Stomach (tissue), 9 donors: ENCODE results near the gene CA7. TPM values are rescaled to one million over a fixed set of nuclear protein-coding genes. Genes with fewer than 3 reads are reported as not detected.

Experiments used
- DNase-seq, 2 donors: peaks; one replicate each; pipeline versions ENCODE4 v3.0.0 to v3.0.0-alpha.2; 2013 to 2019
- H3K27ac ChIP-seq, 5 donors: fragments of 200-600 bp in 4 of 5; sonication (generic) in 4 of 5; one replicate each; pipeline ENCODE4 v1.5.1; 2013 to 2019; ENCODE audit warnings: mild to moderate bottlenecking in 1 of 5, moderate library complexity in 1 of 5
- H3K27me3 ChIP-seq, 3 donors: fragments of 200-600 bp; sonication (generic); one replicate each; pipeline ENCODE4 v1.5.1; 2017 to 2019; ENCODE audit warnings: mixed run types in 1 of 3
- H3K36me3 ChIP-seq, 4 donors: fragments of 200-600 bp; sonication (generic); 1 replicate in 3 of 4; 2 replicates in 1 of 4; pipeline ENCODE4 v1.5.1; 2016 to 2019
- H3K4me1 ChIP-seq, 4 donors: fragments of 200-600 bp; sonication (generic); one replicate each; pipeline ENCODE4 v1.5.1; 2016 to 2019
- H3K4me3 ChIP-seq, 4 donors: fragments of 200-600 bp; sonication (generic) in 3 of 4; one replicate each; pipeline ENCODE4 v1.5.1; 2016 to 2019; ENCODE audit warnings: mild to moderate bottlenecking in 1 of 4
- H3K9me3 ChIP-seq, 4 donors: fragments of 200-600 bp; sonication (generic); one replicate each; pipeline ENCODE4 v1.5.1; 2016 to 2019
- CTCF ChIP-seq, 7 experiments: fragments of 450-650 bp in 4 of 7; fragments of 200-600 bp in 3 of 7; sonication (generic) in 3 of 7; IDR thresholded peaks; one replicate each; pipeline ENCODE4 v1.5.1; 2016 to 2019; ENCODE audit warnings: antibody characterized with exemption in 7 of 7, control low read depth in 2 of 7, mild to moderate bottlenecking in 1 of 7
- EP300 ChIP-seq: sonication (generic); formaldehyde crosslinking; IDR thresholded peaks from one replicate; pipeline ENCODE4 v1.6.1; 2017; ENCODE audit warnings: antibody characterized with exemption
- POLR2A ChIP-seq, 4 donors: fragments of 450-650 bp; IDR thresholded peaks; one replicate each; pipeline ENCODE4 v1.6.1; 2016; ENCODE audit warnings: antibody characterized with exemption in 4 of 4, control low read depth in 2 of 4, mild to moderate bottlenecking in 1 of 4, moderate library complexity in 1 of 4
- POLR2AphosphoS5 ChIP-seq, 3 donors: sonication (generic); formaldehyde crosslinking; IDR thresholded peaks; one replicate each; pipeline ENCODE4 v1.6.1; 2016; ENCODE audit warnings: antibody characterized with exemption in 3 of 3
- WGBS, 5 donors: extraction: QIAGEN DNeasy Blood & Tissue Kit in 3 of 5; methylation state at CpG; one replicate each; pipeline versions ENCODE4 v1.1.5 to v1.1.7; 2013 to 2018; 5-methylcytosine and 5-hydroxymethylcytosine counted together
- intact Hi-C: fragments of 100-400 bp; cut with DNase I; formaldehyde crosslinking; loops from one replicate; pipeline ENCODE4 v1.15.1; 2023; ENCODE audit warnings: low total_unique reads
- polyA plus RNA-seq, 3 donors: library from polyadenylated mRNA; stranded (reverse); fragments of 200-250 nt; gene quantifications; one replicate each; pipeline ENCODE4 v1.2.3, GENCODE V29; 2013
- total RNA-seq, 5 donors: library from RNA; depleted of rRNA; stranded (reverse); fragments of >200 nt; gene quantifications; one replicate each; pipeline versions ENCODE4 v1.1.0 to v1.2.3, GENCODE V29; 2014 to 2016
- donor health status: healthy with polysubstance abuse.
- donor health status: Bipolar disorder and iron deficiency.
- donor health status: healthy.

Gene CA7
- total and polyA plus RNA-seq, 8 donors: 0.10 to 27.8 (median 0.55) TPM; not detected in 5

- Histone ChIP-seq H3K4me3 (peak overlapping the region in 3 of 4 donors; percentile 60 to 97 (median 73)), H3K4me1 (peaks cover 15 to 30% (median 21%) of the 10 kb centered on the region in 4 donors), H3K27me3 (no peaks in the 10 kb centered on the region), H3K27ac (peak overlapping the region in 1 of 5 donors; percentile 43), H3K36me3 (peaks cover 13 to 36% (median 29%) of the 10 kb centered on the region in 4 donors), H3K9me3 (no peaks in the 10 kb centered on the region)
- intact Hi-C loops: no loop called here
- TF ChIP-seq CTCF (IDR thresholded peaks at IDR 0.05): no peak
- TF ChIP-seq POLR2AphosphoS5 (IDR thresholded peaks at IDR 0.05): no peak
- TF ChIP-seq EP300: no peak
- no peak for TF ChIP-seq POLR2A (IDR thresholded peaks at IDR 0.05)
- DNase-seq: no peak
- 65 to 88% (median 66%) methylated on average over 2 of the region's 2 CpGs for WGBS, 5 donors
Measured at GRCh38 chr16:66881560-66881959, 37.3 kb downstream of the CA7 start.

GRCh38 chr16:66881964-66882508 lies 37.8 kb downstream of the CA7 start:
- Histone ChIP-seq H3K9me3 (no peaks in the 10 kb centered on the region), H3K4me3 (peak overlapping the region in 1 of 4 donors; percentile 73), H3K36me3 (peaks cover 13 to 40% (median 33%) of the 10 kb centered on the region in 4 donors), H3K4me1 (peaks cover 15 to 35% (median 23%) of the 10 kb centered on the region in 4 donors), H3K27ac (peak overlapping the region in 1 of 5 donors; percentile 43), H3K27me3 (no peaks in the 10 kb centered on the region)
- no peak for DNase-seq
- WGBS, 5 donors: 88 to 90% (median 89%) methylated on average over 8 of the region's 8 CpGs
- intact Hi-C loops: no loop called here
- TF ChIP-seq CTCF (IDR thresholded peaks at IDR 0.05): no peak
- no peak for TF ChIP-seq EP300

GRCh38 chr16:66882702-66883101 lies 38.5 kb downstream of the CA7 start:
- H3K27ac ChIP-seq: no peak overlapping the region
- 92 to 98% (median 97%) methylated on average over 3 of the region's 3 CpGs for WGBS, 5 donors
- TF ChIP-seq POLR2AphosphoS5 (IDR thresholded peaks at IDR 0.05): no peak
- no peak for TF ChIP-seq POLR2A (IDR thresholded peaks at IDR 0.05)
- TF ChIP-seq EP300: no peak
- TF ChIP-seq CTCF (IDR thresholded peaks at IDR 0.05): no peak
- H3K9me3 ChIP-seq: no peaks in the 10 kb centered on the region
- peaks cover 13 to 40% (median 33%) of the 10 kb centered on the region in 4 donors for H3K36me3 ChIP-seq
- intact Hi-C loops: no loop called here
- no peak overlapping the region for H3K4me3 ChIP-seq
- no peaks in the 10 kb centered on the region for H3K27me3 ChIP-seq
- DNase-seq: no peak
- peaks cover 15 to 36% (median 23%) of the 10 kb centered on the region in 4 donors for H3K4me1 ChIP-seq

- Histone ChIP-seq H3K27me3 (no peaks in the 10 kb centered on the region), H3K36me3 (peaks cover 13 to 42% (median 35%) of the 10 kb centered on the region in 4 donors), H3K4me1 (peaks cover 11 to 31% (median 20%) of the 10 kb centered on the region in 4 donors), H3K4me3 (no peak overlapping the region), H3K9me3 (no peaks in the 10 kb centered on the region), H3K27ac (no peak overlapping the region)
- no peak for TF ChIP-seq POLR2AphosphoS5 (IDR thresholded peaks at IDR 0.05)
- TF ChIP-seq CTCF (IDR thresholded peaks at IDR 0.05): no peak
- no peak for TF ChIP-seq POLR2A (IDR thresholded peaks at IDR 0.05)
- no peak for TF ChIP-seq EP300
- WGBS, 5 donors: 87 to 90% (median 90%) methylated on average over 11 to 12 of the region's 12 CpGs
- intact Hi-C loops: no loop called here
- DNase-seq: no peak
Measured at GRCh38 chr16:66885491-66885890, 41.3 kb downstream of the CA7 start.
